Sigmoid colon (tissue), 4 donors: ENCODE results near the gene MDM2.

Experiments
- CTCF ChIP-seq, 4 experiments: fragments of 450-650 bp in 3 of 4; fragments of 200-600 bp in 1 of 4; IDR thresholded peaks; one replicate each; pipeline ENCODE4 v1.5.1; 2016 to 2019; ENCODE audit warnings: antibody characterized with exemption in 4 of 4, mild to moderate bottlenecking in 3 of 4, moderate library complexity in 2 of 4
- EP300 ChIP-seq, 4 donors: sonication (generic); formaldehyde crosslinking; IDR thresholded peaks; one replicate each; pipeline ENCODE4 v1.6.1; 2017; ENCODE audit warnings: antibody characterized with exemption in 4 of 4
- POLR2A ChIP-seq, 2 donors: fragments of 450-650 bp; IDR thresholded peaks; one replicate each; pipeline ENCODE4 v1.6.1; 2016; ENCODE audit warnings: antibody characterized with exemption in 2 of 2, mild to moderate bottlenecking in 2 of 2, moderate library complexity in 2 of 2
- POLR2AphosphoS5 ChIP-seq, 4 donors: sonication (generic); formaldehyde crosslinking; IDR thresholded peaks; one replicate each; pipeline ENCODE4 v1.6.1; 2017; ENCODE audit warnings: antibody characterized with exemption in 4 of 4

DNA sequence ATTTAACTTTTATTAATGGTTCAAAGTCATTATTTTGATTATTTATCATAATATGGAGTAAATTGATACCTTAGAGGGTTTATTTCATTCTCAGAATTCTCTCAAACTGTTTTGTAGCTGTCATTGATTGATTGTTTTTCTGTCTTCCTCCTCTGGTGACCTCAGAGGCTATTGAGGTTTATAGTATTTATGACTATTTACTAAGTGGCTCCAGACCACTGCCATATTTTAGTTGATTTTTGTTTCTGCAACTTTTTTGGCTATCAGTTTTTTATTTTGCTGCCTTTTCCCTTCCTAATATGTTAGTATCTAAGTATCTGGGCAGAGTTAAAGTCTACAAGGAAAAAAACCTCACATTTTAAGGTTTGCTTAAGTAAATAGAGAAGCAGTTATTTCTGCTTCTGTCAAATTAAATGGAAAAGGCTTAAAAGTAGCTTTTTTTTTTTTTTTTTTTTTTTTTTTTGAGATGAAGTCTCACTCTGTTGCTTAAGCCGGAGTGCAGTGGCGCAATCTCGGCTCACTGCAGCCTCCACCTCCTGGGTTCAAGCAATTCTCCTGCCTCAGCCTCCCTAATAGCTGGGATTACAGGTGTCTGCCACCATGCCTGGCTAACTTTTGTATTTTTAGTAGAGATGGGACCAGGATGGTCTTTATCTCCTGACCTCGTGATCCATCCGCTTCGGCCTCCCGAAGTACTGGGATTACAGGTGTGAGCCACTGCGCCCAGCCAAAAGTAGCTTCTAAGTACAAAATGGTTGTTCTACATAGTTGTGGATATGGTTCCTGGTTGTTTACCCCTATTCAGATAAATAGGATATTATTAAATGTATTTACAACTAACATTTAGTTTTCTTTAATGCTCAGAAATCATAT is 8.2 kb downstream of the MDM2 start:
- TF ChIP-seq CTCF (IDR thresholded peaks at IDR 0.05) (no peak), POLR2AphosphoS5 (IDR thresholded peaks at IDR 0.05) (no peak), POLR2A (IDR thresholded peaks at IDR 0.05) (no peak), EP300 (IDR thresholded peaks at IDR 0.05) (no peak)
